GM21447 (cell line): Measurements from ENCODE around the gene REM1.
"Not testable (repeated sequence)": the region's sequence is repeated elsewhere in the genome, so short reads cannot be mapped to it uniquely, and the experiment has no call there.

ENCODE experiments used
- ATAC-seq: cut with Tn5 transposase; IDR thresholded peaks from one replicate; pipeline ENCODE4 v1.9.1; 2021; ENCODE audit not compliant: unreplicated experiment

REM1 gene, protein sequence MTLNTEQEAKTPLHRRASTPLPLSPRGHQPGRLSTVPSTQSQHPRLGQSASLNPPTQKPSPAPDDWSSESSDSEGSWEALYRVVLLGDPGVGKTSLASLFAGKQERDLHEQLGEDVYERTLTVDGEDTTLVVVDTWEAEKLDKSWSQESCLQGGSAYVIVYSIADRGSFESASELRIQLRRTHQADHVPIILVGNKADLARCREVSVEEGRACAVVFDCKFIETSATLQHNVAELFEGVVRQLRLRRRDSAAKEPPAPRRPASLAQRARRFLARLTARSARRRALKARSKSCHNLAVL

DNA sequence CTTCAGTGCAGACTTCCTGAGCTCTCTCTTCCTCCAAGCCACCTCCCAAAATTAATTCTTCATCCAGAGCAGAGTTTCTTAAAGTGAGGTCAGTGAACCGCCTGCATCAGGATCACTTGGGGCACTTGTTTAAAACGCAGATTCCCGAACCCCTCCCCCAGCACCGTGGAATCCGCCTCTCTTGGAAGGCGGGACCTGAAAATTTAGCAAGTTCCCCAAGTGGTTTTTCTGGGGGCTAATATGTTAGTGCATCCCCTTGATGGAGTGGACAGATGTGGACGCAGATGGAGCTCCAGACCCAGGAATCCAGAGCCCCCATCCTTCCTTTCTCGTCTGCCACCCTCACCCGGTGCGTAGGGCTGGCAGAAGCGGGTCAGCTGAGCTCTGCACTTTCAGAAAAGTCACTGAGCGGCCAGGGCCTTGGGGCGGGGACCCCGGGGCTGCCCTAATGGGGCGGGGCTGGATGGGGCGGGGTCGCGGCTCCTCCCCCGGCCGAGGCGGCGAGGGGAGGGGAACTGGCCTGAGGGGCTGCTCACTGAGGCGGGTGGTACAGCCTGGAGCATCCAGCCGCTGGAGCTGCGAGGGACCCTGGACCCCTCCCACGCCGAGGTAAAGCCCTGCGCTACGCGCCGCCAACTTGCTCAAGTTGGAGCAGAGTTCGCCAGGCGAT lies at the start of gene REM1, which contains the start of gene DEFB124:
TSS of gene REM1 (plus strand) at position 531 of the 670 bp plus-strand sequence. CDS start 1,158 bp downstream, outside the sequence.
TSS of gene DEFB124 (minus strand) at position 370 of the 670 bp plus-strand sequence. CDS start 2,114 bp downstream, outside the sequence.
- ATAC-seq = no peak

DNA sequence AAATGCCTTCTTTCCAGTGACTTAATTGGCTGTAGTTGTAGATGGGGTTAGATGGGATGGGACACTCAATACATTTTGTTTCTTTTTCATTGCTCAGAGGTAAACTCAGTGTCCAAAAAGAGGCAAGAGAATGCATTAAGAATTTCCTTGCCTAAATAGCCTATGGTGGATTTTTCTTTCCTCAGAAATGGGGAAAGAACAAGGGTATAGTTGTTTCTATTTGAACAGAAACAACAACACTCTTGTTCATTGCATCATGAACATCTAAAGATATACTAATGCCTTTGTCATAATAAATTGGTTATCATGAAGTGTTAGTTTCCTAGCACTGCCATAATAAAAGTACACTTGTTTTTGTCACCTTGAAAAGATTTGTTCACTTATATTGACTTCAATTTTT lies 49.3 kb upstream of the REM1 start:
- no peak for ATAC-seq

DNA sequence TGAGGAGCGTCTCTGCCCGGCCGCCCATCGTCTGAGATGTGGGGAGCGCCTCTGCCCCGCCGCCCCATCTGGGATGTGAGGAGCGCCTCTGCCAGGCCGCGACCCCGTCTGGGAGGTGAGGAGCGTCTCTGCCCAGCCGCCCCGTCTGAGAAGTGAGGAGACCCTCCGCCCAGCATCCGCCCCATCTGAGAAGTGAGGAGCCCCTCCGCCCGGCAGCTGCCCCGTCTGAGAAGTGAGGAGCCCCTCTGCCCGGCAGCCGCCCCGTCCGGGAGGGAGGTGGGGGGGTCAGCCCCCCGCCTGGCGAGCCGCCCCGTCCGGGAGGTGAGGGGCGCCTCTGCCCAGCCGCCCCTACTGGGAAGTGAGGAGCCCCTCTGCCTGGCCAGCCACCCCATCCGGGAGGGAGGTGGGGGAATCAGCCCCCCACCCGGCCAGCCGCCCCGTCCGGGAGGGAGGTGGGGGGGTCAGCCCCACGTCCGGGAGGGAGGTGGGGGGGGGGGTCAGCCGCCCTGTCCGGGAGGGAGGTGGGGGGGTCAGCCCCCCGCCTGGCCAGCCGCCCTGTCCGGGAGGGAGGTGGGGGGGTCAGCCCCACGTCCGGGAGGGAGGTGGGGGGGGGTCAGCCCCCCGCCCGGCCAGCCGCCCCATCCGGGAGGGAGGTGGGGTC lies 48.1 kb upstream of the REM1 start:
- not testable (repeated sequence) for ATAC-seq

DNA sequence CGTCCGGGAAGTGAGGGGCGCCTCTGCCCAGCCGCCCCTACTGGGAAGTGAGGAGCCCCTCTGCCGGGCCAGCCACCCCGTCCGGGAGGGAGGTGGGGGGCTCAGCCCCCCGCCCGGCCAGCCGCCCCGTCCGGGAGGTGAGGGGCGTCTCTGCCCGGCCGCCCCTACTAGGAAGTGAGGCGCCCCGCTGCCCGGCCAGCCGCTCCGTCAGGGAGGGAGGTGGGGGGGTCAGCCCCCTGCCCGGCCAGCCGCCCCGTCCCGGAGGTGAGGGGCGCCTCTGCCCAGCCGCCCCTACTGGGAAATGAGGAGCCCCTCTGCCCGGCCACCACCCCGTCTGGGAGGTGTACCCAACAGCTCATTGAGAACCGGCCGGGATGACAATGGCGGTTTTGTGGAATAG lies 47.5 kb upstream of the REM1 start:
- not testable (repeated sequence) for ATAC-seq

DNA sequence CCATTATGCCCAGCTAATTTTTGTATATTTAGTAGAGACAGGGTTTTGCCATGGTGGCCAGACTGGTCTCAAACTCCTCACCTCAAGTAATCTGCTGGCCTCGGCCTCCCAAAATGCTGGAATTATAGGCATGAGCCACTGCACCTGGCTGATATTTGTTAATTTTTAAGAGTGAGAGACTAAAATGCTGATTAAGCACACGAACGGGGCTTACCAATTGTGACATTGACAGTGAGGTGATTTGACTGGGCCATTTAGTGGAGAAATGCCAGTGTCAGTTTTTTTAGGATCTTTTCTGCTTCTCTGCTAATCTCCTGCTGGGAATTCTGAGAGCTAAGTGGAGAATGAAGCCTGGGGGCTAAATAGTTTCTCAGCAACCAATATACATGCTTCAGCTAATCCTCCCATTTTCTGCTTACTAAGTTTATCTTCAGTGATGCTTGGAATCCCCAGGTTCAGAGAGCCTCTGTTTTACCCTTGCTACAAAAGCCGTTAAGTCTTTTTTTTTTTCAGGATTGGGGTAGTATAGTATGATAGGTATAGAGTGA lies 44.4 kb upstream of the REM1 start:
- ATAC-seq = no peak

DNA sequence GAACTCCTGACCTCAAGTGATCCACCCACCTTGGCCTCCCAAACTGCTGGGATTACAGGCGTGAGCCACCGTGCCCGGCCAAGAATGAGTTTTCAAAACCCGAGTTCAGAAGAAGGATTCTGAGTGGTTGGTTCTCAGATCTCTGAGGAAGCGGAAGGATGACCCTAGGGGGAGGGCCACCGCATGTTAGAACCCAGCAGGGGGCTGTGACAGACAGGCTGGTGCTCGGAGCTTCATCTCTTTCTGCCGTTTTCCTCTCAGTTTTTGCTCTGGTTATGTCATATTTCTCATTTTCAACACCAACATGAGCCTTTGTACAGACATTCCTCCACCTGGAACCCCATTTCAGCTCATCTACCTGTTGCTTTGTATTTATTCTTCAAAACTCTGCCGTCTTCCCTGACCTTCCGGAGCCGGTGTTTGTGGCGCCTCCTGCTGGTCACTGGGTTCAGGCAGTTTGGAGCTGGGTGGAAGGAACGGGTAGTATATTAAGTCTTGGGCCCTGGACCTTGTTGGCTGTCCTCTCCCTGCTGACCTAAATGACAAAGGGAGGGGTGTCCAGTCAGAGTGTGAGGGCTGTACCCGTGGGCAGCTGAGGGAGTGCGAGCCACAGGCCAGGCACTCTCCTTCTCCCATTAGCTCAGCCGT lies 35.0 kb upstream of the REM1 start, which contains the start of gene DEFB123:
TSS of gene DEFB123 (plus strand) at position 621 of the 648 bp plus-strand sequence. CDS start 67 bp downstream, outside the sequence.
- ATAC-seq = no peak

DNA sequence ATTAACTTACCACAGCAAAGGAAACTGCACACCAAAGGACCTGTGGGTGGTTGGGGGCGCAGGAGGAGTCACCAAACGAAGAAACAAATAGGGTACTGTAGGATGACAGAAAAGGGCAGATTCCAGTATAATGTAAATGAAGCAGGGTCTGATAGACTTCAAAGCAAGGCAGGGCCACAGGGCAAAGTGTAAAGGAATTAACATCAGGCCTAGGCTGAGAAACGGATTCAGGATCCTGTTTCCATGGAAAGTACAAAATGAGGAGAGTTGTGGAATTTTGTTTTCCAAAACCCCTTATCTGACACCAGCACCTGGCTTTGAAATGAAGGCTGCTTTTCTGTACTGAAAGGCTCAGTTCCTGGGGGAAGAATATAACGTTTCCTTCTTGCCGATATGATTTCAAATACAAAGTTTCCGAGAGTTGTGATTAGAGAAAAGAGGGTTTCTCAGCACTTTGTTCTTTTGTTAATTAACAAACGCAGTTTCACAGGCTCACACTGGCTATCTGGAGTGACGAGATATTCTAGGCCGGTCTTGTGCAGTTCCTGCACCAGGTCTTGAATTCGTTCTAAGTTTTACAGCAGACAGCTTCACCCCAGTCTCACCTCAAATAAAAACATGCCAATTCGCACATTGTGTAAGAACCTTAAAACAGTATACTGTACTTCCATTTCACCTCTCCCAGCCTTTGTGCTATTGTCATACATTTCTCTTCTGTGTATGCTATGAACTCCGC lies 28.8 kb upstream of the REM1 start:
- no peak for ATAC-seq

DNA sequence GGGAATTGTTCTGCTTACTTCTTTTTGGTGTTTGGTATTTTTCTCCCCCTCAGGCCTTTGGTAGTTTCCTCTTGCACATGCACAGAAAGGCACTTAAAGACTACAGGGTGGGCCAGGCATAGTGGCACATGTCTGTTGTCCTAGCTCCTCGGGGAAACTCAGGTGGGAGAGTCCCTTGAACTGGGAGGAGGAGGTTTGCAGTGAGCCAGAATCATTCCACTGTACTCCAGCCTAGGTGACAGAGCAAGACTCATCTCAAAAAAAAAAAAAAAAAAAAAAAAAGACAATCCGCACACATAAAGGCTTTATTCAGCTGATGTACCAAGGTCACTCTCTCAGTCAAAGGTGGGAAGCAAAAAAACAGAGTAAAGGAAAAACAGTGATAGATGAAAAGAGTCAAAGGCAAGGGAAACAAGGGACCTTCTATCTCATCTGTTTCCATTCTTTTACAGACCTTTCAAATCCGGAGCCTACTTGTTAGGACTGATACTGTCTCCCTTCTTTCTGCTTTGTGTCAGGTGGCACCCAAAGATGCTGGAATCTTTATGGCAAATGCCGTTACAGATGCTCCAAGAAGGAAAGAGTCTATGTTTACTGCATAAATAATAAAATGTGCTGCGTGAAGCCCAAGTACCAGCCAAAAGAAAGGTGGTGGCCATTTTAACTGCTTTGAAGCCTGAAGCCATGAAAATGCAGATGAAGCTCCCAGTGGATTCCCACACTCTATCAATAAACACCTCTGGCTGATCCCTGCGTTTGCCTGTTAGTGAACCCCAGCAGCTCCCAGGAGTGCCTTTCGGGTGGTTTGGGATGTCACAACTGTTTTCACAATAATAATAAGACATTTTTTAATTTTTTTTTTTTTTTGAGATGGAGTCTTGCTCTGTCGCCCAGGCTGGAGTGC lies 25.3 kb upstream of the REM1 start:
- no peak for ATAC-seq

DNA sequence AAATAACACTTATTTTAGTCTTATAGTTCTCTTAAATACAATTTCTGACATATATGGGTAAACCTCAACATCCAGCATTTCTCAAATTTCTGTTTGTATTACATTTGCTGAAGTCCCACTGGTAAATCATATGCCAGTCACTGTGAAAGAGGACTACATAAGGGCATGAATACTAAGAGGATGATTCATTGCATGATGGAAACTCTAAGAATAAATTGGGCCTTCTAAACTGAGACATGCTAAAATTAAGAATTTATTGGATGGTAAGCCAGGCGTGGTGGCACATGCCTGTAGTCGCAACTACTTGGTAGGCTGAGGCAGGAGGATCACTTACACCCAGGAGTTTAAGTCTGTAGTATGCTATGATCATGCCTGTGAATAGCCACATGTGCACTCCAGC lies 22.5 kb upstream of the REM1 start:
- ATAC-seq = no peak

DNA sequence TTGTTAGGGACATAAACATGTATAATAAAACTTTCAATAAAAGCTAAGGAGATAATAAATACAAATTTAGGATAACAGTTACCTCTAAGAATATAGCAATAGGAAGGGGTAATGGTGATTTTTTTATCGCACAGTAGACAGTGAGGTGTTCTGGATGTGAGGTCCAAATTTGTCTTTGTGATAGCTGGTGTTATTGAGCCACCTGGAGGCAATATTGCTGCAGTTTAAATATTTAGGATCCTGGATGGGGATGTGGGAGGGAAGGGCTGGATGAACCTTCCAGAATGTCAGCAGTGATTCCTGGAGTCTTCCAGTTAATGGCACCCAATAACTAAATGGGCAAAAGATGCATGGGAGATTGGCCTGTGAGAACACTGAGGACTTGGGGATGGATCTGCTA lies 20.7 kb upstream of the REM1 start:
- ATAC-seq = no peak

DNA sequence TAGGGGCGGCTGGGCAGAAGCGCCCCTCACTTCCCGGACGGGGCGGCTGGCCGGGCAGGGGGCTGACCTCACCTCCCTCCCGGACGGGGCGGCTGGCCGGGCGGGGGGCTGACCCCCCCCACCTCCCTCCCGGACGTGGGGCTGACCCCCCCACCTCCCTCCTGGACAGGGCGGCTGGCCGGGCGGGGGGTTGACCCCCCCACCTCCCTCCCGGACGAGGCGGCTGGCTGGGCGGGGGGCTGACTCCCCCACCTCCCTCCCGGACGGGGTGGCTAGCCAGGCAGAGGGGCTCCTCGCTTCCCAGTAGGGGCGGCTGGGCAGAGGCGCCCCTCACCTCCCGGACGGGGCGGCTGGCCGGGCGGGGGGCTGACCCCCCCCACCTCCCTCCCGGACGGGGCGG lies 4.1 kb upstream of the REM1 start:
- not testable (repeated sequence) for ATAC-seq

DNA sequence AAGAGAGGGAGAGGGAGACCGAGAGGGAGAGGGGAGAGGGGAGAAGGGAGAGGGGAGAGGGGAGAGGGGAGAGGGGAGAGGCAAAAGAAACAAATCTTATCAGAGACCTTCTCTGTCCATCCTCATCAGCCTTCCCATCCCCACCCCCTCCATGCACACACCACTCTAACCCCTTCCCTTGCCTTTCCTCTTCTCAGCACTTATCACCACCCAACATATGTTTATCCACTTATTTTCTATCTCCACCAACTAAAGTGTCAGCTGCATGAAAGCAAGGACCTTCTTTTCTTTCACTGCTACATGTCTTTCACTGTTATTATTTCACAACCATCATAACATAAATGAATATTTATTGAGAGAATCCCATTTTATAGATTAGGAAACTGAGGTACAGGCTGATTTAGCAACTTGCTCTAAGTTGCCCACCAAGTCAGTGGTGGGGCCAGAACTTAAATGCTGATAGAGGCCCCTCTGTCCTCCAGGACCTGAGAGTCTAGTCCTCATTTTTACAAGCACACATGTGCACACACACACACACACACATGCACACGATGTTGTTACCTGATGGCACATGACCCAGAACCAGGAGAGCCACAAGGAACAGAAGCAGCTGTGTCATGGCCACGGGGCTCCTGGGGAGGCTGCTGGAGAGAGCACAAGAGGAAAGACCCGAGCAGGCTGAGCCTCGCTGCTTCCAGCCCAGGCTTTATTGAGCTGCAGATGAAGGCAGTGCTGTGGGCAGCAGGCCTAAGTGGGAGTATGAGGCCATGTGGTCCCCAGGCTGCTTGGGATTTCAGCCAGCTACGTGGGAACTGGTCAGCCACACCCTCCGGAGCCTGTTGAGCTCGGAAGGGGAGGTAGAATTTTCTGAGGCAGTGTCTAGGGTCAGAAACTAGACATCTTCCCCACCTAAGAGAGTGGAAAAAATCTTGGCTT lies 2.4 kb upstream of the REM1 start:
- no peak for ATAC-seq

DNA sequence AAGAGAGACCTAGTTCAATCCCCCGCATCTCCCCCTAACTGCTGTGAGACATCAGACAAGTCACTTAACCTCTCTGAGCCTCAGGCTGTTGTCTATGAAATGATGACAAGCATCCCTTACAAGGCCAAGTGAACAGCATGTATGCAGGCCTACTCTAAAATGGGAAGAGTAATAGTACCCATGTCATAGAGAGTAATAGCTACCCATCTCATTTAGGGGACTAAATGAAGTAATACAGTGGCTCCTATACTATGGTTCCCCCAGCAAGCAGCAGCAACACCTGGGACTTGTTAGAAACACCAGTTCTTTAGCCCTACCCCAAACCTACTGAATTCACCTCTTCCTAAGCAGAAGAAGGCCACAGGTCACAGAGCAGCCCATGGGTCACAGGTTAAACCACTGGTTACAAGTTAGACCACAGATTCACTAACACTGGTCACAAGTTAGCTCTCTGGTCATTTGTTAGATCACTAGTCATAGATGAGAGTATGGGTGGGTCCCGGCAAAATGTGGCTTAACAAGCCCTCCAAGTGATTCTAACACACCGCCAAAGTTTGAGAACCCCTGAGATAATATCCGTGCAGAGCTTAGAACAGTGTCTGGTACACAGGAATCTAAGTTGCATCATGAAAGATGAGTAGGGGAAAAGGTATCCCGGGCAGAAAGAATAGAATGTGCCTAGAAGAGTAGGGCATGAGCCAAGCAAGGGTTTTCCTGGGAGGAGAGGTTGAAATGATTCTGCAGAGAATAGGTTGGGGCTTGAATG lies 1.6 kb upstream of the REM1 start:
- ATAC-seq = peak; percentile 28

DNA sequence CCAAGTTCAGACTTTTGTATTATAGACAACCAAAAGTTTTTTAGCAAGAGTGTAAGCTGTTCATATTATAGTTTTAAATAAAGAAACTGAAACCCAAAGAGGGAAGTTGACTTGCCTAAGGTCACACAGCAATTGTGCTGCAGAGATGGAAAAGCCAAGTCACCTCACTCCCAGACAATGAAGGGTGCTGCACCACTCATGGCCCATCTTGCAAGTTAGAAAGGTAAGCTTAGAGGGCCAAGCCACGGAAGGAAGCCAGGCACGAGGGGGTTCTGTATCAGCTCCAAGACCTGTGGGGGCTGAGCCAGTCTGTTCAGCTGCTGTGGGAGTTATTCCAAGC lies 1.0 kb upstream of the REM1 start:
- ATAC-seq = peak; percentile 80

DNA sequence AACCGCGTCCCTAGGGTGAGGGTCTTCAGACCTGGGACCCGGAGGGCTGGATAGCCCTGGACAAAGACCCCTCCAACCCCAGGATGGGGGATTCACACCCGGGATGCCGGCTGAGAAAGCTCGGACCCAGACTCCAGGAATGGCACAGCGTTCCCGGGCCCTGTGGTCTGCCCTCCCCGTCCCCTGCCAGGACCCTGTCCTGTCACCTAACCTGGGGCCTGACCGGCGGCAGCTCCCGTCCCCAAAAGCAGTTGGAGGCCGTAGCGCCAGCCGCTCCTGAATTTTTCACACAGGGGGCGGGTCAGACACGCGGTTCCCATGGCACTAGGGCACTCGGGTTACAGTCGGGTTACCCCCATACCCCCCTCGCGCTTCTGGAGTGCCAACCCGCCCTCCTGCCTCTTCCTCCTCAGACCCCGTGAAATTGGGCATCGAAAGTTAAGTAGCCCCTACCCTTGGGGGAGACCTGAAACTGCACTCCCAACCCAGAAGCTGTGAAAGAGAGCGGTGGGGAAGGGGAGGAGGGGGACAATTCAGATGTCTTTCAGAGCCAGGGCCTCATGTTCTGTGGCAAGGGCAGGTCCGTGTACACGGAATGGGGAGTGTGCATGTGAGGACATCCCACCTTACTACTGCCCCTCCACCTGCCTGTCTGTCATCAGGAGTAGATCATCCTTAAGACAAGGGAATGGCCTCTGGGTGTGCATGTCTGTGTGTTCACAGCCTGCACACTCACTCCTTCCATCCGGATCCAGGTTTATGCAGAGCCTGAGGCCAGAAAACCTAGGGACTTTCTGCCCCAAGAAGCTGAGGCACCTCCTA lies 595 bp downstream of the REM1 start:
- ATAC-seq = no peak

DNA sequence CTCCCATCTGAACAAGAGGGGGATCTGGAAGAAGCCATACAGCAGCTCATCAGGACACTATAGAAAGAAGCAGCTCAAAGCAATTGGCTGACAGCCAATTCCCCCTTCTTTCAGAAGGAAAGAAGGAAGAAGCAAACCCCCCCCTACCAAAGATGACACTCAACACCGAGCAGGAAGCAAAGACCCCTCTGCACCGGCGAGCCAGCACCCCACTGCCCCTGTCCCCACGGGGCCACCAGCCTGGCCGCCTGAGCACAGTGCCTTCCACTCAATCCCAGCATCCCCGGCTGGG lies 1.2 kb downstream of the REM1 start:
- no peak for ATAC-seq

DNA sequence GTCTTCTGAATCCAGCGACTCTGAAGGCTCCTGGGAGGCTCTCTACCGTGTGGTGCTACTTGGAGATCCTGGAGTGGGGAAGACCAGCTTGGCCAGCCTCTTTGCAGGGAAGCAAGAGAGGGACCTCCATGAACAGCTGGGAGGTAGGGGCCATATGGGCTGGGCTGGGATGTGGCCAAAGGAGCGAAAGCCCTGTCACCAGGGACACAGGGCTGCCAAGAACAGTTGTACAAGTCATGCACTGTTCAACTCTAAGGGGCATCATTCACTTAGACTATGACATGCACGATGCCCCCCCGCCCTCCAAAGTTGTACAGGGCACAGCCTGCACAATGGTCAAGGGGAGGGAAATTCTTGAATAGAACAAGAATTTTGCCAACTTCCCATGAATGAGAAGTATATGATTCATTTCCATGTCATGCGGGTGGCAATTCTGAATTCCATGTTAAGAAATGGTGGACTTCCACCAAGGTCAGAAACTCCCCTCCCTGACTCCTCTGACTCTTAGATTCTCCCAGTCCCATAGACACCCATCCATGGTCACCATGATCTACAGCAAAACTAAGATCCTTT lies 1.6 kb downstream of the REM1 start:
- ATAC-seq = no peak
